Measurements from ENCODE around the gene ANXA2R.

ANXA2R gene

DNA sequence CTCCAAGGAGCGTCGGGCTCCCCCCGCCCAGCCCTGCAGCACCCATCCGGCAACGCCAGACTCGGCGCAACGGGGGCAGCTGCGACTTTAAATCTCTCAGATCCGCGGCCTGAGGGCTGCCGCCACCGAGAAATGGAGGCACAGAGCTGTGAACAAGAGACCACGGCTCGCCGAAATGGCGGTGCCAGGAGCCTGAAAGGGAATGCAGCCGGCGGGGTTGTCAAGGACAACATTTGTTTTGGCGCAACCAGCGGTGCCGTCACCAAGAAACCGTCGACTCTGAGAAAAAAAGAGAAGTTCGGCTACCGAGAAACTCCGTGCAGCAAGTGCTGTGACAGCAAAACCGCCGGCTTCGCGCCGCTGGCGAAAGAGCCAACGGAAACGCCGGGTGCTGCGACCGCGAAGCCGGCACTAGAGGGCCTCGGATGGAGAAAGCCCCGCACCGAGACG is 2.1 kb upstream of the ANXA2R start:
- POLR2A ChIA-PET: interaction anchor here (1.0 to 3.1 kb wide), 12 partner anchors 9 to 348 kb away, joined by 3 to 33 read pairs (median 6); partner anchors contain the start of genes HMGCS1 and ZNF131
- CTCF ChIA-PET: interaction anchor here (0.5 to 3.1 kb wide), 21 partner anchors 9 to 542 kb away, joined by 3 to 33 read pairs (median 6); no protein-coding TSS in a partner anchor
- Histone ChIP-seq H3K4me1 (ENCODE audit: control insufficient read depth, insufficient read depth, low read length) (no peaks in the 10 kb centered on the region), H3K9me3 (ENCODE audit: control insufficient read depth, insufficient read depth, low read depth, low read length) (no peaks in the 10 kb centered on the region), H3K27ac (ENCODE audit: extremely low read depth, low read depth, low read length) (peak overlapping the region; percentile 80), H3K36me3 (ENCODE audit: control insufficient read depth in 2 of 2, insufficient read depth in 1 of 2, low read length in 2 of 2) (no peaks in the 10 kb centered on the region), H3K4me3 (ENCODE audit: low read depth, low read length) (peak overlapping the region; percentile 56)
- TF ChIP-seq, protein P1, sequence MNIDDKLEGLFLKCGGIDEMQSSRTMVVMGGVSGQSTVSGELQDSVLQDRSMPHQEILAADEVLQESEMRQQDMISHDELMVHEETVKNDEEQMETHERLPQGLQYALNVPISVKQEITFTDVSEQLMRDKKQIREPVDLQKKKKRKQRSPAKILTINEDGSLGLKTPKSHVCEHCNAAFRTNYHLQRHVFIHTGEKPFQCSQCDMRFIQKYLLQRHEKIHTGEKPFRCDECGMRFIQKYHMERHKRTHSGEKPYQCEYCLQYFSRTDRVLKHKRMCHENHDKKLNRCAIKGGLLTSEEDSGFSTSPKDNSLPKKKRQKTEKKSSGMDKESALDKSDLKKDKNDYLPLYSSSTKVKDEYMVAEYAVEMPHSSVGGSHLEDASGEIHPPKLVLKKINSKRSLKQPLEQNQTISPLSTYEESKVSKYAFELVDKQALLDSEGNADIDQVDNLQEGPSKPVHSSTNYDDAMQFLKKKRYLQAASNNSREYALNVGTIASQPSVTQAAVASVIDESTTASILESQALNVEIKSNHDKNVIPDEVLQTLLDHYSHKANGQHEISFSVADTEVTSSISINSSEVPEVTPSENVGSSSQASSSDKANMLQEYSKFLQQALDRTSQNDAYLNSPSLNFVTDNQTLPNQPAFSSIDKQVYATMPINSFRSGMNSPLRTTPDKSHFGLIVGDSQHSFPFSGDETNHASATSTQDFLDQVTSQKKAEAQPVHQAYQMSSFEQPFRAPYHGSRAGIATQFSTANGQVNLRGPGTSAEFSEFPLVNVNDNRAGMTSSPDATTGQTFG (tag by site-specific recombination; IDR thresholded peaks at IDR 0.05; ENCODE audit: borderline replicate concordance): no peak
- no peak for TF ChIP-seq ZNF248 (tag by site-specific recombination; IDR thresholded peaks at IDR 0.05)
- TF ChIP-seq, protein P2, sequence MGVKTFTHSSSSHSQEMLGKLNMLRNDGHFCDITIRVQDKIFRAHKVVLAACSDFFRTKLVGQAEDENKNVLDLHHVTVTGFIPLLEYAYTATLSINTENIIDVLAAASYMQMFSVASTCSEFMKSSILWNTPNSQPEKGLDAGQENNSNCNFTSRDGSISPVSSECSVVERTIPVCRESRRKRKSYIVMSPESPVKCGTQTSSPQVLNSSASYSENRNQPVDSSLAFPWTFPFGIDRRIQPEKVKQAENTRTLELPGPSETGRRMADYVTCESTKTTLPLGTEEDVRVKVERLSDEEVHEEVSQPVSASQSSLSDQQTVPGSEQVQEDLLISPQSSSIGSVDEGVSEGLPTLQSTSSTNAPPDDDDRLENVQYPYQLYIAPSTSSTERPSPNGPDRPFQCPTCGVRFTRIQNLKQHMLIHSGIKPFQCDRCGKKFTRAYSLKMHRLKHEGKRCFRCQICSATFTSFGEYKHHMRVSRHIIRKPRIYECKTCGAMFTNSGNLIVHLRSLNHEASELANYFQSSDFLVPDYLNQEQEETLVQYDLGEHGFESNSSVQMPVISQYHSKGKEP (tag by site-specific recombination; IDR thresholded peaks at IDR 0.05): 0 out of 2 replicates have a peak, but pooled peaks have one; percentile 2
- TF ChIP-seq, protein P3, sequence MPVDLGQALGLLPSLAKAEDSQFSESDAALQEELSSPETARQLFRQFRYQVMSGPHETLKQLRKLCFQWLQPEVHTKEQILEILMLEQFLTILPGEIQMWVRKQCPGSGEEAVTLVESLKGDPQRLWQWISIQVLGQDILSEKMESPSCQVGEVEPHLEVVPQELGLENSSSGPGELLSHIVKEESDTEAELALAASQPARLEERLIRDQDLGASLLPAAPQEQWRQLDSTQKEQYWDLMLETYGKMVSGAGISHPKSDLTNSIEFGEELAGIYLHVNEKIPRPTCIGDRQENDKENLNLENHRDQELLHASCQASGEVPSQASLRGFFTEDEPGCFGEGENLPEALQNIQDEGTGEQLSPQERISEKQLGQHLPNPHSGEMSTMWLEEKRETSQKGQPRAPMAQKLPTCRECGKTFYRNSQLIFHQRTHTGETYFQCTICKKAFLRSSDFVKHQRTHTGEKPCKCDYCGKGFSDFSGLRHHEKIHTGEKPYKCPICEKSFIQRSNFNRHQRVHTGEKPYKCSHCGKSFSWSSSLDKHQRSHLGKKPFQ (tag by site-specific recombination; IDR thresholded peaks at IDR 0.05): no peak
- TF ChIP-seq MZF1 (tag by site-specific recombination; IDR thresholded peaks at IDR 0.05; ENCODE audit: borderline replicate concordance): no peak
- no peak for TF ChIP-seq FEZF1 (tag by site-specific recombination; IDR thresholded peaks at IDR 0.05)
- TF ChIP-seq PRDM1 (tag by site-specific recombination; IDR thresholded peaks at IDR 0.05): peak; percentile 36; the same call in 1 of the 2 replicates
- no peak for TF ChIP-seq IKZF3 (tag by site-specific recombination; IDR thresholded peaks at IDR 0.05)
- peak; percentile 86 for TF ChIP-seq YY1 (tag by site-specific recombination; IDR thresholded peaks at IDR 0.05)
- TF ChIP-seq ZNF658 (tag by site-specific recombination; IDR thresholded peaks at IDR 0.05): no peak
- TF ChIP-seq, protein P4, sequence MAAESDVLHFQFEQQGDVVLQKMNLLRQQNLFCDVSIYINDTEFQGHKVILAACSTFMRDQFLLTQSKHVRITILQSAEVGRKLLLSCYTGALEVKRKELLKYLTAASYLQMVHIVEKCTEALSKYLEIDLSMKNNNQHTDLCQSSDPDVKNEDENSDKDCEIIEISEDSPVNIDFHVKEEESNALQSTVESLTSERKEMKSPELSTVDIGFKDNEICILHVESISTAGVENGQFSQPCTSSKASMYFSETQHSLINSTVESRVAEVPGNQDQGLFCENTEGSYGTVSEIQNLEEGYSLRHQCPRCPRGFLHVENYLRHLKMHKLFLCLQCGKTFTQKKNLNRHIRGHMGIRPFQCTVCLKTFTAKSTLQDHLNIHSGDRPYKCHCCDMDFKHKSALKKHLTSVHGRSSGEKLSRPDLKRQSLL (tag by site-specific recombination; IDR thresholded peaks at IDR 0.05): peak; percentile 68; the same call in 1 of the 2 replicates
- TF ChIP-seq ZNF335 (tag by site-specific recombination; conservative IDR thresholded peaks at IDR 0.05): peak; percentile 97
- TF ChIP-seq ZNF548 (tag by site-specific recombination; IDR thresholded peaks at IDR 0.05): no peak
- no peak for TF ChIP-seq SETDB1 (IDR thresholded peaks at IDR 0.05; ENCODE audit: insufficient read length, low read length)
- no peak for TF ChIP-seq ZNF555 (tag by site-specific recombination; conservative IDR thresholded peaks at IDR 0.05)
- TF ChIP-seq ZXDB (tag by site-specific recombination; IDR thresholded peaks at IDR 0.05): peak; percentile 48; the same call in 1 of the 2 replicates
- 0 out of 2 replicates have a peak, but pooled peaks have one; percentile 18 for TF ChIP-seq KLF10 (tag by site-specific recombination; IDR thresholded peaks at IDR 0.05)
- no peak for TF ChIP-seq WT1 (tag by site-specific recombination; IDR thresholded peaks at IDR 0.05)
- TF ChIP-seq ZNF76 (tag by site-specific recombination; IDR thresholded peaks at IDR 0.05; ENCODE audit: borderline replicate concordance, low read depth): no peak
- TF ChIP-seq, protein P5, sequence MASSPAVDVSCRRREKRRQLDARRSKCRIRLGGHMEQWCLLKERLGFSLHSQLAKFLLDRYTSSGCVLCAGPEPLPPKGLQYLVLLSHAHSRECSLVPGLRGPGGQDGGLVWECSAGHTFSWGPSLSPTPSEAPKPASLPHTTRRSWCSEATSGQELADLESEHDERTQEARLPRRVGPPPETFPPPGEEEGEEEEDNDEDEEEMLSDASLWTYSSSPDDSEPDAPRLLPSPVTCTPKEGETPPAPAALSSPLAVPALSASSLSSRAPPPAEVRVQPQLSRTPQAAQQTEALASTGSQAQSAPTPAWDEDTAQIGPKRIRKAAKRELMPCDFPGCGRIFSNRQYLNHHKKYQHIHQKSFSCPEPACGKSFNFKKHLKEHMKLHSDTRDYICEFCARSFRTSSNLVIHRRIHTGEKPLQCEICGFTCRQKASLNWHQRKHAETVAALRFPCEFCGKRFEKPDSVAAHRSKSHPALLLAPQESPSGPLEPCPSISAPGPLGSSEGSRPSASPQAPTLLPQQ (tag by site-specific recombination; IDR thresholded peaks at IDR 0.05): no peak
- TF ChIP-seq ZNF707 (tag by site-specific recombination; IDR thresholded peaks at IDR 0.05): no peak
- TF ChIP-seq ZNF596 (tag by site-specific recombination; IDR thresholded peaks at IDR 0.05): no peak
- TF ChIP-seq, protein P6, sequence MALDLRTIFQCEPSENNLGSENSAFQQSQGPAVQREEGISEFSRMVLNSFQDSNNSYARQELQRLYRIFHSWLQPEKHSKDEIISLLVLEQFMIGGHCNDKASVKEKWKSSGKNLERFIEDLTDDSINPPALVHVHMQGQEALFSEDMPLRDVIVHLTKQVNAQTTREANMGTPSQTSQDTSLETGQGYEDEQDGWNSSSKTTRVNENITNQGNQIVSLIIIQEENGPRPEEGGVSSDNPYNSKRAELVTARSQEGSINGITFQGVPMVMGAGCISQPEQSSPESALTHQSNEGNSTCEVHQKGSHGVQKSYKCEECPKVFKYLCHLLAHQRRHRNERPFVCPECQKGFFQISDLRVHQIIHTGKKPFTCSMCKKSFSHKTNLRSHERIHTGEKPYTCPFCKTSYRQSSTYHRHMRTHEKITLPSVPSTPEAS (tag by site-specific recombination; IDR thresholded peaks at IDR 0.05): no peak
- TF ChIP-seq BCL11B (tag by site-specific recombination; IDR thresholded peaks at IDR 0.05; ENCODE audit: low read depth): no peak
- no peak for TF ChIP-seq OVOL3 (tag by site-specific recombination; IDR thresholded peaks at IDR 0.05)
- no peak for TF ChIP-seq ZNF626 (tag by site-specific recombination; IDR thresholded peaks at IDR 0.05)
- TF ChIP-seq ZNF660 (tag by site-specific recombination; IDR thresholded peaks at IDR 0.05): 0 out of 2 replicates have a peak, but pooled peaks have one; percentile 24

All from HEK293 (cell line).